GM19372 (cell line): ENCODE data around the gene TNPO2.
"Not testable (repeated sequence)": the region's sequence is repeated elsewhere in the genome, so short reads cannot be mapped to it uniquely, and the experiment has no call there.

Experiments
- ATAC-seq: cut with Tn5 transposase; IDR thresholded peaks from one replicate; pipeline ENCODE4 v1.9.1; 2021; ENCODE audit warnings: mild to moderate bottlenecking, low read depth, moderate library complexity; ENCODE audit not compliant: unreplicated experiment

The TNPO2 gene

GRCh38 chr19:12737835-12738351 lies 14.2 kb upstream of the TNPO2 start:
- no peak for ATAC-seq

- ATAC-seq: peak; percentile 68
Measured at GRCh38 chr19:12736995-12737834, 13.5 kb upstream of the TNPO2 start, which contains the start of gene GET3. Gene GET3, plus strand, starts transcription at chr19:12737497. Its CDS starts 9 bp downstream, at chr19:12737506.

- ATAC-seq: no peak
Measured at GRCh38 chr19:12733369-12734214, 9.9 kb upstream of the TNPO2 start.

- no peak for ATAC-seq
Measured at GRCh38 chr19:12731337-12731736, 7.6 kb upstream of the TNPO2 start.

GRCh38 chr19:12730064-12730463 lies 6.3 kb upstream of the TNPO2 start:
- ATAC-seq: no peak

GRCh38 chr19:12727745-12728433 lies 4.2 kb upstream of the TNPO2 start:
- ATAC-seq: no peak

- no peak for ATAC-seq
Measured at GRCh38 chr19:12726988-12727316, 3.2 kb upstream of the TNPO2 start.

- ATAC-seq: not testable (repeated sequence)
Measured at GRCh38 chr19:12725612-12726011, 1.9 kb upstream of the TNPO2 start.

GRCh38 chr19:12723381-12723640 lies 421 bp downstream of the TNPO2 start:
- no peak for ATAC-seq

- ATAC-seq: peak; percentile 80
Measured at GRCh38 chr19:12722566-12723380, 959 bp downstream of the TNPO2 start.

GRCh38 chr19:12721656-12722565 lies 1.8 kb downstream of the TNPO2 start:
- ATAC-seq: peak; percentile 26

- ATAC-seq: no peak
Measured at GRCh38 chr19:12720851-12721655, 2.7 kb downstream of the TNPO2 start.

GRCh38 chr19:12720296-12720695 lies 3.4 kb downstream of the TNPO2 start:
- no peak for ATAC-seq

GRCh38 chr19:12715929-12716328 lies 7.8 kb downstream of the TNPO2 start:
- no peak for ATAC-seq

- ATAC-seq: no peak
Measured at GRCh38 chr19:12715102-12715501, 8.6 kb downstream of the TNPO2 start.

GRCh38 chr19:12713304-12713703 lies 10.4 kb downstream of the TNPO2 start:
- not testable (repeated sequence) for ATAC-seq

- ATAC-seq: not testable (repeated sequence)
Measured at GRCh38 chr19:12712077-12712476, 11.7 kb downstream of the TNPO2 start.

- no peak for ATAC-seq
Measured at GRCh38 chr19:12711187-12711586, 12.5 kb downstream of the TNPO2 start.
